HCT116 (cell line): ENCODE measurements around the gene PDE7B. TPM values are rescaled to one million over a fixed set of nuclear protein-coding genes. Genes with fewer than 3 reads are reported as not detected.

Experiments
- ATAC-seq: fragments of 200-7000 bp; cut with Tn5 transposase; 2 replicates; pipeline ENCODE4 v1.9.1; 2020; ENCODE audit warnings: mild to moderate bottlenecking, moderate library complexity
- BruUV-seq: library from RNA; stranded (reverse); fragments of 400-500 nt; replicated peaks from 2 replicates; lab custom pipeline; 2021; lab: Mats Ljungman, UMichigan
- CTCF ChIA-PET: fragments of 300-600 bp; sonication (Branson Sonifier 250); formaldehyde crosslinking; loops from one replicate; lab custom pipeline; 2021; ENCODE audit warnings: antibody characterized with exemption; lab: Charles Lee
- POLR2A ChIA-PET: fragments of 300-600, 350-600 bp; sonication (Branson Sonifier 250); formaldehyde crosslinking; loops from one replicate; lab custom pipeline; 2021; ENCODE audit warnings: antibody characterized with exemption; lab: Charles Lee
- RAD21 ChIA-PET, 2 experiments: fragments of 300-600 bp; sonication (Branson Sonifier 250); formaldehyde crosslinking; loops; one replicate each; lab custom pipeline; 2023; ENCODE audit warnings: low total read pairs in 2 of 2; ENCODE audit not compliant: uncharacterized antibody in 2 of 2, unreplicated experiment in 2 of 2, low non-redundant PET in 1 of 2; lab: Charles Lee
- DNase-seq: peaks from one replicate; pipeline ENCODE4 v3.0.0-alpha.2; 2010; ENCODE audit warnings: low read depth, low spot score
- H2AFZ ChIP-seq: fragments of 200-600 bp; shearing (Covaris generic), sonication (generic); 2 replicates; pipeline ENCODE4 v1.6.1; 2017; ENCODE audit warnings: low read depth, mixed run types, mixed read lengths, antibody characterized with exemption, low read length; ENCODE audit not compliant: poor library complexity, severe bottlenecking
- H3K27ac ChIP-seq: 2 replicates; pipeline ENCODE4 v1.5.1; 2012; ENCODE audit warnings: low read depth, low read length
- H3K27me3 ChIP-seq: fragments of 200-600 bp; sonication (generic); 2 replicates; pipeline ENCODE4 v1.6.1; 2016; ENCODE audit warnings: mixed run types, low read length, mixed read lengths; ENCODE audit not compliant: insufficient read depth
- H3K36me3 ChIP-seq, 2 experiments: fragments of 200-500 bp in 1 of 2; fragments of 200-600 bp in 1 of 2; sonication (Bioruptor generic) in 1 of 2; sonication (generic) in 1 of 2; 2 replicates each; pipeline versions ENCODE4 v1.5.1 to v1.6.1; 2014 to 2016; ENCODE audit warnings: low read length in 2 of 2, inconsistent platforms in 1 of 2, mixed read lengths in 1 of 2, mixed run types in 1 of 2; ENCODE audit not compliant: insufficient read depth in 2 of 2, control insufficient read depth in 1 of 2
- H3K4me1 ChIP-seq, 2 experiments: fragments of 200-600 bp in 1 of 2; sonication (generic) in 1 of 2; 2 replicates each; pipeline versions ENCODE4 v1.5.1 to v1.6.1; 2012 to 2017; ENCODE audit warnings: low read length in 2 of 2, inconsistent platforms in 1 of 2, mild to moderate bottlenecking in 1 of 2, mixed read lengths in 1 of 2, mixed run types in 1 of 2, moderate library complexity in 1 of 2; ENCODE audit not compliant: insufficient read depth in 2 of 2, control insufficient read depth in 1 of 2
- H3K4me2 ChIP-seq: fragments of 200-600 bp; sonication (generic); 2 replicates; pipeline ENCODE4 v1.6.1; 2017; ENCODE audit warnings: mixed run types, low read length, mixed read lengths
- H3K4me3 ChIP-seq, 2 experiments: fragments of 200-600 bp in 1 of 2; sonication (generic) in 1 of 2; replicated peaks in 1 of 2; 2 replicates each; pipeline ENCODE4 v1.5.1; 2011 to 2016; ENCODE audit warnings: low read length in 2 of 2, control low read depth in 1 of 2, low read depth in 1 of 2, mild to moderate bottlenecking in 1 of 2, mixed read lengths in 1 of 2, mixed run types in 1 of 2
- H3K79me2 ChIP-seq: fragments of 200-600 bp; sonication (generic); 2 replicates; pipeline ENCODE4 v1.6.1; 2017; ENCODE audit warnings: mild to moderate bottlenecking, mixed run types, low read length, moderate library complexity, mixed read lengths; ENCODE audit not compliant: insufficient read depth
- H3K9ac ChIP-seq: fragments of 200-600 bp; sonication (generic); 2 replicates; pipeline ENCODE4 v1.6.1; 2016; ENCODE audit warnings: low read length, mixed read lengths
- H3K9me2 ChIP-seq: fragments of 200-600 bp; sonication (generic), shearing (Covaris generic); 2 replicates; pipeline ENCODE4 v1.6.1; 2017; ENCODE audit warnings: mixed run types, mild to moderate bottlenecking, moderate library complexity; ENCODE audit not compliant: insufficient read depth
- H3K9me3 ChIP-seq, 2 experiments: fragments of 200-500 bp in 1 of 2; fragments of 200-600 bp in 1 of 2; sonication (Bioruptor generic) in 1 of 2; sonication (generic) in 1 of 2; 2 replicates each; pipeline ENCODE4 v1.6.1; 2014 to 2017; ENCODE audit warnings: low read length in 2 of 2, mixed read lengths in 2 of 2, inconsistent platforms in 1 of 2, low read depth in 1 of 2, mild to moderate bottlenecking in 1 of 2, mixed run types in 1 of 2, moderate library complexity in 1 of 2; ENCODE audit not compliant: control insufficient read depth in 1 of 2, insufficient read depth in 1 of 2
- H4K20me1 ChIP-seq: fragments of 200-600 bp; sonication (generic), shearing (Covaris generic); 2 replicates; pipeline ENCODE4 v1.6.1; 2017; ENCODE audit warnings: mixed run types, mild to moderate bottlenecking, moderate library complexity; ENCODE audit not compliant: insufficient read depth
- CBX3 ChIP-seq: IDR thresholded peaks from 2 replicates; pipeline ENCODE4 v1.6.1; 2012; ENCODE audit warnings: low read depth
- CEBPB ChIP-seq: IDR thresholded peaks from 2 replicates; pipeline ENCODE4 v1.6.1; 2012; ENCODE audit warnings: low read depth
- CTCF ChIP-seq, 3 experiments: fragments of 200-600 bp in 1 of 3; sonication (generic) in 1 of 3; IDR thresholded peaks in 2 of 3; conservative IDR thresholded peaks in 1 of 3; 2 replicates each; pipeline ENCODE4 v1.5.1; 2012 to 2017; ENCODE audit warnings: low read depth in 2 of 3, low read length in 2 of 3, antibody characterized with exemption in 1 of 3, borderline replicate concordance in 1 of 3, control low read depth in 1 of 3, mild to moderate bottlenecking in 1 of 3, mixed read lengths in 1 of 3, mixed run types in 1 of 3, moderate library complexity in 1 of 3; ENCODE audit not compliant: insufficient read depth in 1 of 3
- EGR1 ChIP-seq: IDR thresholded peaks from 2 replicates; pipeline ENCODE4 v1.6.1; 2012; ENCODE audit warnings: low read depth
- ELF1 ChIP-seq: IDR thresholded peaks from 2 replicates; pipeline ENCODE4 v1.6.1; 2012; ENCODE audit warnings: low read depth, borderline replicate concordance
- EZH2 ChIP-seq: fragments of 200-600 bp; sonication (generic); IDR thresholded peaks from 2 replicates; pipeline ENCODE4 v1.6.1; 2017; ENCODE audit warnings: antibody characterized with exemption, mixed run types
- EZH2phosphoT487 ChIP-seq: fragments of 200-600 bp; IDR thresholded peaks from 2 replicates; pipeline ENCODE4 v1.6.1; 2018; ENCODE audit warnings: antibody characterized with exemption, borderline replicate concordance
- FOSL1 ChIP-seq: IDR thresholded peaks from 2 replicates; pipeline ENCODE4 v1.6.1; 2012; ENCODE audit warnings: low read depth
- JUND ChIP-seq: IDR thresholded peaks from 2 replicates; pipeline ENCODE4 v1.6.1; 2012
- POLR2A ChIP-seq: IDR thresholded peaks from 2 replicates; pipeline ENCODE4 v1.7.0; 2011; ENCODE audit warnings: borderline replicate concordance; ENCODE audit not compliant: insufficient read depth, insufficient read length; ENCODE audit errors: extremely low read depth
- POLR2AphosphoS5 ChIP-seq: IDR thresholded peaks from 2 replicates; pipeline ENCODE4 v1.6.1; 2011; ENCODE audit warnings: mild to moderate bottlenecking, low read depth, low read length, moderate library complexity
- RAD21 ChIP-seq: IDR thresholded peaks from 2 replicates; pipeline ENCODE4 v1.6.1; 2012; ENCODE audit warnings: low read depth, mild to moderate bottlenecking
- REST ChIP-seq: IDR thresholded peaks from 2 replicates; pipeline ENCODE4 v1.6.1; 2012; ENCODE audit warnings: low read depth
- SP1 ChIP-seq: IDR thresholded peaks from 2 replicates; pipeline ENCODE4 v1.6.1; 2012; ENCODE audit warnings: low read depth
- SRF ChIP-seq: IDR thresholded peaks from 2 replicates; pipeline ENCODE4 v1.6.1; 2012; ENCODE audit warnings: low read depth
- TCF7L2 ChIP-seq: IDR thresholded peaks from 2 replicates; pipeline ENCODE4 v1.7.0; 2011; ENCODE audit warnings: borderline replicate concordance, inconsistent platforms; ENCODE audit not compliant: insufficient read depth, insufficient read length; ENCODE audit errors: extremely low read depth
- ZBTB33 ChIP-seq: IDR thresholded peaks from 2 replicates; pipeline ENCODE4 v1.6.1; 2011; ENCODE audit warnings: mild to moderate bottlenecking, low read length, moderate library complexity; ENCODE audit not compliant: insufficient replicate concordance; ENCODE audit errors: extremely low read depth
- ZFX ChIP-seq: fragments of 450-650 bp; IDR thresholded peaks from 2 replicates; pipeline ENCODE4 v1.6.1; 2017
- ZNF274 ChIP-seq: fragments of 200-500 bp; sonication (Bioruptor generic); IDR thresholded peaks from 2 replicates; pipeline ENCODE4 v1.6.1; 2014; ENCODE audit warnings: mild to moderate bottlenecking, low read depth, low read length, inconsistent platforms
- intact Hi-C: fragments of 100-400 bp; cut with micrococcal nuclease; formaldehyde crosslinking; loops from 2 replicates; pipeline ENCODE4 v1.10.0; 2022
- total RNA-seq: library from RNA; stranded (reverse); gene quantifications from one replicate; pipeline ENCODE4 v1.2.1, GENCODE V29; 2021; ENCODE audit not compliant: unreplicated experiment

PDE7B gene
- total RNA-seq, 1 experiment from 2014 or later, result 0.61 TPM

- Histone ChIP-seq H3K79me2 (no peaks in the 10 kb centered on the region), H3K9me3 (no peaks in the 10 kb centered on the region), H3K4me1 (no peaks in the 10 kb centered on the region), H3K9ac (no peak overlapping the region), H3K36me3 (no peaks in the 10 kb centered on the region), H3K27ac (no peak overlapping the region), H3K9me2 (no peaks in the 10 kb centered on the region; the same call in 1 of the 2 replicates), H3K4me3 (no peak overlapping the region), H3K27me3 (no peaks in the 10 kb centered on the region), H2AFZ (no peak overlapping the region), H4K20me1 (no peaks in the 10 kb centered on the region), H3K4me2 (no peak overlapping the region)
- no TSS peak for BruUV-seq
- ATAC-seq (no peak), DNase-seq (no peak)
- TF ChIP-seq ZFX (no peak), SRF (no peak), TCF7L2 (no peak), REST (no peak), POLR2AphosphoS5 (no peak), RAD21 (no peak), EZH2phosphoT487 (no peak), CTCF (IDR thresholded peaks at IDR 0.05 in 2 of 3, conservative IDR thresholded peaks at IDR 0.05 in 1 of 3; ENCODE audit: borderline replicate concordance in 1 of 3, insufficient read depth in 1 of 3, low read depth in 2 of 3, low read length in 2 of 3) (no peak), EGR1 (no peak), CEBPB (no peak), SP1 (no peak), ZBTB33 (no peak), JUND (no peak), FOSL1 (no peak), ZNF274 (no peak), ELF1 (no peak), POLR2A (no peak), EZH2 (no peak), CBX3 (no peak)
- intact Hi-C loops, result no loop called here
- ChIA-PET CTCF (no interaction called here), RAD21 (no interaction called here), POLR2A (no interaction called here)
Measured at GRCh38 chr6:135972150-135972549, 120.6 kb downstream of the PDE7B start.
